Ascending aorta (tissue), 2 donors: ENCODE measurements around the gene FANCI. TPM values are rescaled to one million over a fixed set of nuclear protein-coding genes. Genes with fewer than 3 reads are reported as not detected.

Experiments
- DNase-seq, 2 donors: peaks; one replicate each; pipeline ENCODE4 v3.0.0-alpha.2; 2019; ENCODE audit warnings: low spot score in 2 of 2
- H3K27ac ChIP-seq, 2 donors: fragments of 200-600 bp; sonication (generic); one replicate each; pipeline ENCODE4 v1.5.1; 2016 to 2017; ENCODE audit warnings: mild to moderate bottlenecking in 1 of 2
- H3K27me3 ChIP-seq: fragments of 200-600 bp; sonication (generic); one replicate; pipeline ENCODE4 v1.5.1; 2017
- H3K36me3 ChIP-seq, 2 donors: fragments of 200-600 bp; sonication (generic); one replicate each; pipeline ENCODE4 v1.5.1; 2016
- H3K4me1 ChIP-seq, 2 donors: fragments of 200-600 bp; sonication (generic); one replicate each; pipeline ENCODE4 v1.5.1; 2016 to 2017; ENCODE audit warnings: mild to moderate bottlenecking in 1 of 2
- H3K4me3 ChIP-seq, 2 donors: fragments of 200-600 bp; sonication (generic); one replicate each; pipeline ENCODE4 v1.5.1; 2016 to 2017; ENCODE audit warnings: mild to moderate bottlenecking in 1 of 2
- H3K9me3 ChIP-seq, 2 donors: fragments of 200-600 bp; sonication (generic); one replicate each; pipeline ENCODE4 v1.5.1; 2016
- CTCF ChIP-seq, 3 experiments: fragments of 200-600 bp in 2 of 3; fragments of 450-650 bp in 1 of 3; sonication (generic) in 2 of 3; IDR thresholded peaks; one replicate each; pipeline ENCODE4 v1.5.1; 2016 to 2019; ENCODE audit warnings: antibody characterized with exemption in 3 of 3, mild to moderate bottlenecking in 1 of 3, moderate library complexity in 1 of 3
- intact Hi-C: fragments of 100-400 bp; cut with DNase I; formaldehyde crosslinking; loops from one replicate; pipeline ENCODE4 v1.15.1; 2023
- total RNA-seq: library from RNA; depleted of rRNA; stranded (reverse); fragments of >200 nt; gene quantifications from one replicate; pipeline ENCODE4 v1.1.0, GENCODE V29; 2016

FANCI gene
- total RNA-seq, 1 donor from 2014 or later: not detected

- intact Hi-C loops: loop anchor here (5.0 to 10.0 kb wide), 3 partner anchors 300 to 1113 kb away; partner anchors contain the start of genes AEN and HAPLN3
- DNase-seq: no peak
- TF ChIP-seq CTCF (IDR thresholded peaks at IDR 0.05): no peak
Measured at GRCh38 chr15:89197503-89197971, 46.2 kb upstream of the FANCI start.

GRCh38 chr15:89198196-89198595 lies 45.6 kb upstream of the FANCI start:
- peaks cover 41 to 60% of the 10 kb centered on the region in 2 donors for H3K36me3 ChIP-seq
- intact Hi-C loops: loop anchor here (5.0 to 10.0 kb wide), 3 partner anchors 301 to 1113 kb away; partner anchors contain the start of genes AEN and HAPLN3
- peaks cover 0 to 17% of the 10 kb centered on the region in 2 donors for H3K4me1 ChIP-seq

More at GRCh38 chr15:89197503-89197971, 46.2 kb upstream of the FANCI start:
- no peaks in the 10 kb centered on the region for H3K9me3 ChIP-seq
- peak overlapping the region; percentile 75 to 85 for H3K27ac ChIP-seq
- H3K4me3 ChIP-seq: no peak overlapping the region
- peaks cover 0 to 17% of the 10 kb centered on the region in 2 donors for H3K4me1 ChIP-seq
- peaks cover 46 to 67% of the 10 kb centered on the region in 2 donors for H3K36me3 ChIP-seq
- no peaks in the 10 kb centered on the region for H3K27me3 ChIP-seq

GRCh38 chr15:89198934-89199333 lies 44.8 kb upstream of the FANCI start:
- H3K4me1 ChIP-seq: peaks cover 0 to 17% of the 10 kb centered on the region in 2 donors
- H3K4me3 ChIP-seq: no peak overlapping the region
- DNase-seq: no peak
- no peaks in the 10 kb centered on the region for H3K27me3 ChIP-seq
- intact Hi-C loops: loop anchor here (5.0 to 10.0 kb wide), 3 partner anchors 302 to 1114 kb away; partner anchors contain the start of genes AEN and HAPLN3
- peaks cover 33 to 53% of the 10 kb centered on the region in 2 donors for H3K36me3 ChIP-seq
- no peak for TF ChIP-seq CTCF (IDR thresholded peaks at IDR 0.05)
- H3K27ac ChIP-seq: no peak overlapping the region
- H3K9me3 ChIP-seq: no peaks in the 10 kb centered on the region

More at GRCh38 chr15:89198196-89198595, 45.6 kb upstream of the FANCI start:
- DNase-seq: no peak
- H3K9me3 ChIP-seq: no peaks in the 10 kb centered on the region
- H3K27ac ChIP-seq: no peak overlapping the region
- no peaks in the 10 kb centered on the region for H3K27me3 ChIP-seq
- H3K4me3 ChIP-seq: no peak overlapping the region
- TF ChIP-seq CTCF (IDR thresholded peaks at IDR 0.05): no peak

GRCh38 chr15:89199746-89200145 lies 44.0 kb upstream of the FANCI start:
- Histone ChIP-seq H3K36me3 (peaks cover 27 to 45% of the 10 kb centered on the region in 2 donors), H3K4me3 (no peak overlapping the region), H3K27ac (no peak overlapping the region), H3K9me3 (no peaks in the 10 kb centered on the region), H3K4me1 (peaks cover 0 to 15% of the 10 kb centered on the region in 2 donors), H3K27me3 (no peaks in the 10 kb centered on the region)
- TF ChIP-seq CTCF (IDR thresholded peaks at IDR 0.05): no peak
- DNase-seq: no peak
- intact Hi-C loops: loop anchor here (5.0 to 10.0 kb wide), 3 partner anchors 302 to 1115 kb away; partner anchors contain the start of genes AEN and HAPLN3

- H3K27ac ChIP-seq: no peak overlapping the region
- TF ChIP-seq CTCF (IDR thresholded peaks at IDR 0.05): no peak
- DNase-seq: no peak
- H3K27me3 ChIP-seq: no peaks in the 10 kb centered on the region
- H3K4me3 ChIP-seq: no peak overlapping the region
- no peaks in the 10 kb centered on the region for H3K9me3 ChIP-seq
- H3K36me3 ChIP-seq: peaks cover 23 to 40% of the 10 kb centered on the region in 2 donors
- H3K4me1 ChIP-seq: peaks cover 0 to 10% of the 10 kb centered on the region in 2 donors
- intact Hi-C loops: no loop called here
Measured at GRCh38 chr15:89200182-89200581, 43.6 kb upstream of the FANCI start.
